Measurements from ENCODE around the gene BMX. TPM values are rescaled to one million over a fixed set of nuclear protein-coding genes. Genes with fewer than 3 reads are reported as not detected.

The BMX gene
- total RNA-seq, 1 experiment from 2014 or later, result not detected

DNA sequence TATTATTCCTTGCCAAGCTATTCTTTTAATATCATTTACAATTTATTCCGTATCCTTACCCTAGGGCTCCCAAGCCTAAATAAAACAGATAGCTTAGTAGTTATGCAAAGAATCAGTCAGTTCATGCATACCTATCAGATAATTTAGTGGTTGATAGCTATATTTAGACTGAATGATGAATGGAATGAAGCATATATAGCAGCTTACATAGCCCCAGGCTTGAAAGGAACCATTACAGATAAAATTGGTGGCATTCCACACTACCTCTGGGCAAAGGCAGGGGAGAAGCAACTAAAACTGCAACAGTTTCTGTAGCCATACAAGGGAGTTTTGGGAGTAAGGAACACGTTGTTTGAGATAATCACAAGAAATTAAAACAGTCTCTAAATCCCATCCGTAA lies 97.4 kb downstream of the BMX start:
- H4K8ac ChIP-seq (replicated peaks; ENCODE audit: insufficient read length, low read depth, low read length), result no peak overlapping the region
- H3K27ac ChIP-seq (ENCODE audit: insufficient read length, low read depth, low read length), result no peak overlapping the region
- no peak overlapping the region for H3K9ac ChIP-seq (ENCODE audit: extremely low read depth, insufficient read length, low read length)
- H3K56ac ChIP-seq (ENCODE audit: insufficient read length, low read depth, low read length), result no peak overlapping the region
- no peak overlapping the region for H3K27ac Mint-ChIP-seq
- TF ChIP-seq, protein P1, sequence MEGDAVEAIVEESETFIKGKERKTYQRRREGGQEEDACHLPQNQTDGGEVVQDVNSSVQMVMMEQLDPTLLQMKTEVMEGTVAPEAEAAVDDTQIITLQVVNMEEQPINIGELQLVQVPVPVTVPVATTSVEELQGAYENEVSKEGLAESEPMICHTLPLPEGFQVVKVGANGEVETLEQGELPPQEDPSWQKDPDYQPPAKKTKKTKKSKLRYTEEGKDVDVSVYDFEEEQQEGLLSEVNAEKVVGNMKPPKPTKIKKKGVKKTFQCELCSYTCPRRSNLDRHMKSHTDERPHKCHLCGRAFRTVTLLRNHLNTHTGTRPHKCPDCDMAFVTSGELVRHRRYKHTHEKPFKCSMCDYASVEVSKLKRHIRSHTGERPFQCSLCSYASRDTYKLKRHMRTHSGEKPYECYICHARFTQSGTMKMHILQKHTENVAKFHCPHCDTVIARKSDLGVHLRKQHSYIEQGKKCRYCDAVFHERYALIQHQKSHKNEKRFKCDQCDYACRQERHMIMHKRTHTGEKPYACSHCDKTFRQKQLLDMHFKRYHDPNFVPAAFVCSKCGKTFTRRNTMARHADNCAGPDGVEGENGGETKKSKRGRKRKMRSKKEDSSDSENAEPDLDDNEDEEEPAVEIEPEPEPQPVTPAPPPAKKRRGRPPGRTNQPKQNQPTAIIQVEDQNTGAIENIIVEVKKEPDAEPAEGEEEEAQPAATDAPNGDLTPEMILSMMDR (conservative IDR thresholded peaks at IDR 0.05), result no peak
- H2BK5ac ChIP-seq (ENCODE audit: insufficient read length, low read length), result no peak overlapping the region
- no peak overlapping the region for H2BK20ac ChIP-seq (ENCODE audit: low read depth, low read length, poor library complexity, severe bottlenecking)
- H3K79me1 ChIP-seq (ENCODE audit: insufficient read depth, low read depth, low read length, poor library complexity, severe bottlenecking), result no peaks in the 10 kb centered on the region
- no peak overlapping the region for H2BK12ac ChIP-seq (ENCODE audit: insufficient read length, low read depth, low read length)
- no peak overlapping the region for H2BK15ac ChIP-seq (ENCODE audit: low read depth, low read length)
- no peaks in the 10 kb centered on the region for H4K20me1 ChIP-seq (ENCODE audit: control insufficient read depth, insufficient read depth, insufficient read length)
- no peak overlapping the region for H2AK5ac ChIP-seq (ENCODE audit: insufficient read length, low read length)
- no peaks in the 10 kb centered on the region for H3K9me3 Mint-ChIP-seq
- no CpG with 5 or more reads among the region's 3 CpGs for WGBS (ENCODE audit: extremely low coverage, insufficient read length, low lambda C conversion rate)
- no peak overlapping the region for H3K23ac ChIP-seq (ENCODE audit: insufficient read length, low read depth, low read length)
- peaks cover 0 to 2% of the 10 kb centered on the region in 2 experiments; a peak in 1 of 4 replicates for H3K4me1 Mint-ChIP-seq
- H3K36me3 Mint-ChIP-seq (ENCODE audit: insufficient read depth in 1 of 3, low read depth in 3 of 3), result no peaks in the 10 kb centered on the region
- H3K4ac ChIP-seq (ENCODE audit: low read depth, low read length), result no peak overlapping the region
- no peaks in the 10 kb centered on the region for H3K23me2 ChIP-seq (ENCODE audit: insufficient read length, low read depth, low read length, poor library complexity, severe bottlenecking)
- H3K27me3 ChIP-seq (ENCODE audit: insufficient read depth, low read length), result no peaks in the 10 kb centered on the region
- H3K79me2 ChIP-seq (ENCODE audit: insufficient read depth, low read length), result no peaks in the 10 kb centered on the region
- no peaks in the 10 kb centered on the region for H3K4me1 ChIP-seq (ENCODE audit: insufficient read depth, low read length)
- H2BK120ac ChIP-seq (ENCODE audit: low read depth, low read length, poor library complexity, severe bottlenecking), result no peak overlapping the region
- no peak overlapping the region for H3K4me2 ChIP-seq (ENCODE audit: insufficient read depth, insufficient read length, low read length)
- peaks cover 3% of the 10 kb centered on the region; the same call in 1 of the 2 replicates for H3K27me3 Mint-ChIP-seq (ENCODE audit: low read depth)
- no peak overlapping the region for H2AFZ ChIP-seq (ENCODE audit: low read length)
- no peaks in the 10 kb centered on the region for H3K9me3 ChIP-seq (ENCODE audit: control insufficient read depth, low read depth, low read length)
- H3K4me3 Mint-ChIP-seq, result no peak overlapping the region
- no peak overlapping the region for H3T11ph ChIP-seq (ENCODE audit: low read length)
- H4K5ac ChIP-seq (ENCODE audit: insufficient read length, low read depth, low read length), result no peak overlapping the region
- no peak overlapping the region for H3K18ac ChIP-seq (ENCODE audit: insufficient read length, low read depth, low read length)
- no peak overlapping the region for H3K14ac ChIP-seq (ENCODE audit: insufficient read depth, low read length)
- H4K91ac ChIP-seq (ENCODE audit: insufficient read length, low read depth, low read length), result no peak overlapping the region
- DNase-seq, result no peak

All from H9 (cell line).